ENCODE results near the gene BCAS3. TPM values are rescaled to one million over a fixed set of nuclear protein-coding genes. Genes with fewer than 3 reads are reported as not detected.

The BCAS3 gene
- total RNA-seq, 2 experiments from 2014 or later, result 13.4 to 14.5 TPM

- no TSS peak for BruUV-seq (replicated peaks)
- Histone ChIP-seq H3K9me3 (ENCODE audit: low read length) (no peaks in the 10 kb centered on the region), H3K27ac (ENCODE audit: low read depth, low read length, poor library complexity, severe bottlenecking) (no peak overlapping the region), H3K4me1 (ENCODE audit: insufficient read depth, low read length, poor library complexity, severe bottlenecking) (peaks cover 12% of the 10 kb centered on the region), H3K79me2 (ENCODE audit: insufficient read depth, low read depth, low read length) (no peaks in the 10 kb centered on the region), H2AFZ (ENCODE audit: low read length) (no peak overlapping the region), H3K4me3 (ENCODE audit: low read depth, low read length, poor library complexity, severe bottlenecking) (no peak overlapping the region), H4K20me1 (ENCODE audit: insufficient read depth, low read length) (no peaks in the 10 kb centered on the region), H3K4me2 (ENCODE audit: low read length) (no peak overlapping the region), H3K36me3 (ENCODE audit: insufficient read depth, low read length) (no peaks in the 10 kb centered on the region), H3K9me2 (ENCODE audit: insufficient read depth, low read length) (no peaks in the 10 kb centered on the region)
- TF ChIP-seq CTCF (conservative IDR thresholded peaks at IDR 0.05; ENCODE audit: low read length), result no peak
- TF ChIP-seq EZH2phosphoT487 (IDR thresholded peaks at IDR 0.05; ENCODE audit: borderline replicate concordance, low read depth, low read length), result no peak
- intact Hi-C loops (cut with micrococcal nuclease; ENCODE audit: unreplicated experiment), result no loop called here
- POLR2A ChIA-PET, result no interaction called here
- CTCF ChIA-PET (ENCODE audit: unreplicated experiment), result no interaction called here
- DNase-seq (ENCODE audit: low spot score), result no peak
These were observed 458.1 kb downstream of the BCAS3 start for GRCh38 chr17:61135782-61136181.

GRCh38 chr17:61136296-61136695 lies 458.6 kb downstream of the BCAS3 start:
- CTCF ChIA-PET (ENCODE audit: unreplicated experiment), result no interaction called here
- no peak for TF ChIP-seq EZH2phosphoT487 (IDR thresholded peaks at IDR 0.05; ENCODE audit: borderline replicate concordance, low read depth, low read length)
- no peak for TF ChIP-seq CTCF (conservative IDR thresholded peaks at IDR 0.05; ENCODE audit: low read length)
- Histone ChIP-seq H2AFZ (ENCODE audit: low read length) (no peak overlapping the region), H3K27ac (ENCODE audit: low read depth, low read length, poor library complexity, severe bottlenecking) (no peak overlapping the region), H3K9me3 (ENCODE audit: low read length) (no peaks in the 10 kb centered on the region), H3K4me1 (ENCODE audit: insufficient read depth, low read length, poor library complexity, severe bottlenecking) (peaks cover 12% of the 10 kb centered on the region), H3K4me3 (ENCODE audit: low read depth, low read length, poor library complexity, severe bottlenecking) (no peak overlapping the region), H3K79me2 (ENCODE audit: insufficient read depth, low read depth, low read length) (no peaks in the 10 kb centered on the region), H3K36me3 (ENCODE audit: insufficient read depth, low read length) (no peaks in the 10 kb centered on the region), H3K4me2 (ENCODE audit: low read length) (no peak overlapping the region), H3K9me2 (ENCODE audit: insufficient read depth, low read length) (no peaks in the 10 kb centered on the region), H4K20me1 (ENCODE audit: insufficient read depth, low read length) (no peaks in the 10 kb centered on the region)
- BruUV-seq (replicated peaks), result no TSS peak
- POLR2A ChIA-PET, result no interaction called here
- intact Hi-C loops (cut with micrococcal nuclease; ENCODE audit: unreplicated experiment), result no loop called here
- no peak for DNase-seq (ENCODE audit: low spot score)

GRCh38 chr17:61139219-61139618 lies 461.6 kb downstream of the BCAS3 start:
- H4K20me1 ChIP-seq (ENCODE audit: insufficient read depth, low read length), result no peaks in the 10 kb centered on the region
- intact Hi-C loops (cut with micrococcal nuclease; ENCODE audit: unreplicated experiment), result no loop called here
- BruUV-seq (replicated peaks), result no TSS peak
- no peaks in the 10 kb centered on the region for H3K36me3 ChIP-seq (ENCODE audit: insufficient read depth, low read length)
- no peak for TF ChIP-seq CTCF (conservative IDR thresholded peaks at IDR 0.05; ENCODE audit: low read length)
- H3K79me2 ChIP-seq (ENCODE audit: insufficient read depth, low read depth, low read length), result no peaks in the 10 kb centered on the region
- H3K4me1 ChIP-seq (ENCODE audit: insufficient read depth, low read length, poor library complexity, severe bottlenecking), result peaks cover 12% of the 10 kb centered on the region
- peak; percentile 59 for DNase-seq (ENCODE audit: low spot score)
- no peak overlapping the region for H2AFZ ChIP-seq (ENCODE audit: low read length)
- H3K9me3 ChIP-seq (ENCODE audit: low read length), result no peaks in the 10 kb centered on the region
- H3K9me2 ChIP-seq (ENCODE audit: insufficient read depth, low read length), result no peaks in the 10 kb centered on the region
- ChIA-PET POLR2A (interaction anchor here (0.6 kb wide), 1 partner anchor 133 kb away, joined by 3 read pairs; no protein-coding TSS in a partner anchor), CTCF (ENCODE audit: unreplicated experiment) (no interaction called here)
- peak overlapping the region; percentile 45 for H3K4me2 ChIP-seq (ENCODE audit: low read length)
- no peak overlapping the region for H3K4me3 ChIP-seq (ENCODE audit: low read depth, low read length, poor library complexity, severe bottlenecking)
- no peak overlapping the region for H3K27ac ChIP-seq (ENCODE audit: low read depth, low read length, poor library complexity, severe bottlenecking)
